HG03097 (cell line): Measurements from ENCODE around the gene SNAP47.

ENCODE experiments used
- ATAC-seq: cut with Tn5 transposase; IDR thresholded peaks from one replicate; pipeline ENCODE4 v1.9.1; 2021; ENCODE audit not compliant: unreplicated experiment, low FRiP score

The SNAP47 gene

DNA sequence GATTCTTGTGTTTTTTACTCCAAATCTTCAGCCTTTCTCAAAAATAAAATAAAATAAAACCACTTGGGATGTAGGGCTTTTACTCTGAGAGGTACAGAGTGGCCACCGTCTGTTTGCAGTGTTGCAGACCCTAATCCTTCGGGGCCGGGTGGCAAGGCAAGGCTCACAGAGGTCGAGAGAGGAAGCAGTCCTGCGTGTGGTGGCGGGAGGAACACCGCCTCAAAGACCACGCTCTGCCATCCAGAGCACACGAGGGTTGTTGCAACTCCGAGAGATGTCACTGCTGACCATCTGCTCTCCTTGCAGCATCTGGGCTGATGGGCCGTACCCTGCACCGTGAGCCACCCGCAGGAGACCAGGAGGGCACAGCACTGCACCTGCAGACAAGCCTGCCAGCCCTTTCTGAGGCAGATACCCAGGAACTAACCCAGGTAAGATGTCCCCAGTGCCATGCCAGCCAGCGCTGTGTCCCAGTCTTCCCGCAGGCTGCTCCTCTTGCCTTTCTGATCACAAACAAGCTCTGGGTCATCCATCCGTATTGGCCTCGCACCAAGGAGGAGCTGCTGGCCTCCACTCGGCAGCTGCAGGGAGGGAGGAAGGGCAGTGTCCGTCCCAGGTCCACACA lies 31.5 kb downstream of the SNAP47 start:
- ATAC-seq: no peak

DNA sequence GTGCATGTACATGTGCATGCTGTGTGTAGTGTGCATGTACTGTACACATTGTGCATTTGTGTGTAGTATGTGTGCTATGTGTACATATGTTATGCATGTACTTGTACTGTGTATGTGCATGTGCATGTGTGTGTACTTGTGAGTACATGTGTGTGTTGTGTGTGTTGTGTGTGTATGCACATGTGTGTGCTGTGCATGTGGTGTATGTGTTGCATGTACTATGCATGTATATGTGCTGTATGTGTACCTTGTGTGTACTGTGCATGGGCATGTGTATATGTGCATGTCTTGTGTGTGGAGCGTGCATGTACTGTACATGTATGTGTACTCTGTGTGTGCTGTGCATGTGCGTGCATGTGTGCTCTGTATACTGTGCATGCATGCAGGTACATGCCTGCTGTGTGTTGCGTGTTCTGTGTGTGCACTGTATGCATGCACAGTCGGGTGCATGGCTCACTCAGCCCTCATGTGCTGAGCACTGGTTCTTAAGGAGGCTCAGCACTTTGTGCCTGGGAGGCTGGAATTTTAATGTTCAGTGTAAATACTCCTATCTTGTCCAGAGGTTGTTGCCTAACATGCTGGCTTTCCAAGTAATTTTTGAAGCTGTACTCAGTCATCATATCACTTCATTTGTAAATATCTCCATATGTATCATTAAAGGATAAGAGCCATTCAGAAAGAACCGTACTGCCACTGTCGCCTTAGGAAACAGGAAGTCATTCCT lies 32.3 kb downstream of the SNAP47 start:
- ATAC-seq: no peak

DNA sequence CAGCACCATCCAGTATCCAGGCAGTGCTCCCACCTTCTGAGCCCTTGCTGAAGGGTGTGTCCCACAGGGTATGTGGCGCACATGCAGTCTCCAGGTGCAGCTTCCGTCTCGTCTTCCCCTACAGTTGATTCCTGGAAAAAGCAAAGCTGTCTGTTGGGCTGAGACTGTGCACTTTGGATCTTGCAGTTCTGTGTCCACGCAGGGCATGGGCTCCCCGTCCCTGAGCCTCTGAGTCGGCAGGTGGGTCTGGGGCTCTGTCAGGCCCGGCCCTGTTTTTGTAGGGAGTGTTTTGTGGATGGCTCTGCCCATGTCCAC lies 32.8 kb downstream of the SNAP47 start:
- no peak for ATAC-seq

DNA sequence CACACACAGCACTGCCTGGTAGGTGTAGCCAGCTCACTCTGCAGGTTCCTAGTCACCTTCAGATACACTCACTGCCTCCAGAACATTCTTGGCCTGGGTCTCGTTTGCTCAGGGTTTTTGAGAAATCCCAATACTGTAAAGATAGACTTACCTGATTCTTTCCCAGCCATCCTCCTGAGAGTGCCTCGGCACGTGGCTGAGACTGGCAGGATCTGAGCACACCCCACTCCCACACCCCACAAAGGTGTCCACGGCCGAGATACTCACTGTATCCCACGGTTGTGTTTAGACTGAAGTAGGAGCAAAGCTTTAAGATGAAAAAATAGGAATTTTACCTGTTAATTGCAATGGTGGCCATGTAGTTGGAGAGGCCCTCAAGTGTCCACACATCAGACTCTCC lies 33.4 kb downstream of the SNAP47 start:
- ATAC-seq: no peak

DNA sequence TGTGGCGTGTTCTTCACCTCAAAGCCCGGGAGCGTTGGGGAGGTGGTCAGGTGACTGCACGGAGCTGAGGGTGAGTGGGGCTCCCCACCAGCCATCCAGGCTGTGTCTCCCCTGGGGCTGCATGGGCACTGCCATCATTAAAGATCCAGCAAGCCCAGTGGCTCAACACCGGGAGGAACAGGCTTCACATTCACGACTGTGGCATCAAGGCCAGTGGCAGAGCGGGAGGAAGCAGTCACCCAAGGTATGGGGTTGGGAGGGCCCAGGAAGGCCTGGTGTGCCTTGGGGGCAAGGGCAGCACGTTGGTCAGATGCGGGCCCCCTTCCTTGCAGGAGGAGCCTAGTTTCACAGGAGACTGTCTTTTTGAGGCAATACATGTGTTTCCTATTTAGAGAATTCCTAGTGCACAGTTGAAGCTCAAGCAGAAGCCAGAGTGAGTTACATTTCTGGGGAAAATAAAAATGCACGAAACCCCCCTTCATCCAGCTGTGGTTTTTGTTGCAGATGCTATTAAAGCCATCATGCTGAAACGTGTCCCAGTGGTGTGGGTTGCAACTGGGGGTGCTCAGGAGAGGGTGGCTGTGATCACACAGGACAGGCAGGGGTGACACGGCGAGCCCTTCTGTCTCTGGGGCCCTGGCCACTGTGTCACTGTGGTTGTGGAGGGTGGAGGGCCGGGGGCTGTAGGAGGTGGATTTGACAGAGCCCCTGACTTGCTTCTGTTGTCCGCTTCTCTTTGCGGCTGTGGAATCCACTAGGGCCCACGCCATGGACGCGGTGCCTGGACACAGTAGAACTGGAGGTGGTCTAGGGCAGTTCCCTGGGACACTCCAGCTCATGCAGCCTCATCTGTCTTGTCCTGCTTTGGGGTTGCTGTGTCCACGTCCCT lies 34.1 kb downstream of the SNAP47 start:
- no peak for ATAC-seq

DNA sequence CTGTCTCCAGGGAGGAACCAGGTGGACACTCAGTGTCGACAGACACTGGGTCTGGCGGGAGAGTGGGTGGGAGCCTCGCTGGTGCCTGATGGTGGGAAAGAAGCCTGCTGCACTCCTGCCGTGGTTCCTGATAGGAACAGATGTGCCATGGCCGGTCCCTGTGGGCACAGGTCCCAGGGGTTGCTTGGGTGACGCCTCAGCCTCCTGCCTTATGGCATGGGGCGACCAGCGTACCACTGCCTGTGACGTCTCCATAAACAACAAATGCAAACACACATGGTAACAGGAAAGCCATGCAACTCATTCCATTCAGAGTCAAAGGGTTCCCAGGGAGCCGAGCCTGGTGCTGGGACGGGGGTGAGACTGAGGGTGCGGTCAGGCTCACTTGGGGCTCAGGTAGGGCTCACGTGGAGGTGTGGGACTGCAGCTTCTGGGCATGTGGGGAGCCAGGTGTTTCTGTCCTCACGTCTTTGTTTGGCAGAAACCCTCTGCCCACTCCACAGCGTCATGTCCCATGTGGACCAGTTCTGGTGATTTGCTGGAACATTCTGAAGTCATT lies 34.8 kb downstream of the SNAP47 start:
- ATAC-seq: no peak

DNA sequence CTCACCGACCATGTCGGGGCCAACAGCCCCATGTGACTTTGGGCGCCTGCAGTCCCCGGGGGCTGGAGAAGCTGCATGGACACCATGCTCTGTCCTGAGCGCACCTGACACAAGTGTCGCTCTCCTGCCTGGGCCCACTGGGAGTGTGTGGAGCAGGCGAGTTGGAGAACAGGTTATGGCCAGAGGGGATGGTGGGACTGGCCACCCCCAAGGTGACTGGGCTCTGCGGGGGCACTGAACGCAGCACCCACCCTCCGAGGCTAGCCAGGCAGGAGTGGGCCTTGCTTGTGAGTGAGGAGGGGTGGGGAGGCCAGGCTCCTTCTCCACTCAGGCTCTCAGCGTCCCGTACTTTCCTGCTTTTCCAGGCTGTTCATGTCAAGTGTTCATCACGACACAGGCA lies 35.6 kb downstream of the SNAP47 start:
- no peak for ATAC-seq

DNA sequence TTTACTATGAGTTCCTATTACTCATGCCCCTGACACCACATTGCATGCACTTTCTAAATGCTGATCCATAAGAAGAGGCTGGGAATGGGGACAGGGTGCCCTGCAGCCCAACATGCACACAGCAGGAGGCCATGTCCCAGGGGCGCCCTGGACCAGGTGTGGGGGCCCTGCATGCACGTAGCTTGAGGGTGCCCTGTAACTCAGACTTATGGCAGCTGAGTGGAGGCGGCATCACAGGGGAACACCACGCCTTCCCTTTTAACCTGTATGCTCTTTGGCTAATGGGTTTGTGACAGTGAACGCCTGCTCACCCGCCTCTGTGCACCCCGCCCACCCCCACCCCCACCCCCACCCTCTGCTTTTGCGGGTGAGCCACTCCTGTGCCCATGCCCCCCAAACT lies 36.1 kb downstream of the SNAP47 start:
- ATAC-seq: no peak

DNA sequence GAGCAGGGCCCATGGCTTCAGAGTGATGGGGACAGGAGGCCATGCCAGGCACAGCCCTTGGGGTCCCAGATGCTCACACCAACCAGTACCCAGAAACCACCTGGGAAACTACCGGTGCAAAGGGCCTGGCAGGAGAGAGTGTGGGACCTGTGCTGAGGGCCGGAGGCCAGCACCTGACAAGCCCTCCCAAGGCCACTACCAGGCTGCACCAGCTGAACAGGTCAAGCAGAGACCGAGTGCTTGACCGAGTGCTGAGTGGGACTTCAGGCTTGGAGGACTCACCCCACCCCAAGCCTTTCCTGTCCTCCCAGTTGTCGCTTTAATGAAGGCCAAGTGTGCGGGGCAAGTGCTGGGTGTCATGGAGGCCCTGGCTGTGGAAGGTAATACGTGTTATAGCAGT lies 36.5 kb downstream of the SNAP47 start:
- no peak for ATAC-seq

DNA sequence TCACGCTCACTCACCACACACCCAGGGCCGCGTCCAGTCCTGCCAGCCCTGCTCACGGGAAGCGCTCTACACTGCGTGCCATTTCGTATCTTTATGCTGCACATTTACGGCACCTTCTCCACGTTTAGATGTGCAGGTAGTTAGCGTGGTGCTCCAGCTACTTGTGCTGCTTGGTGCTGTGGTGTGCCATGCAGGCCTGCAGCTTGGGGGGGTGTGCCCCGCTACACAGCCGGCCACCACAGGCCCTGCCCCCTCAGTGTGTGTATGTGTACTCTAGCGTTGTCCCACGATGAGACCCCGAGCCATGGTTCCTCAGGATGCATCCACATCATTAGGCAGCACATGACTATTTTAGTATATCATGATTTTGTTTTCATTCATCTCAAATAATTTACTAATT lies 38.3 kb downstream of the SNAP47 start:
- no peak for ATAC-seq

DNA sequence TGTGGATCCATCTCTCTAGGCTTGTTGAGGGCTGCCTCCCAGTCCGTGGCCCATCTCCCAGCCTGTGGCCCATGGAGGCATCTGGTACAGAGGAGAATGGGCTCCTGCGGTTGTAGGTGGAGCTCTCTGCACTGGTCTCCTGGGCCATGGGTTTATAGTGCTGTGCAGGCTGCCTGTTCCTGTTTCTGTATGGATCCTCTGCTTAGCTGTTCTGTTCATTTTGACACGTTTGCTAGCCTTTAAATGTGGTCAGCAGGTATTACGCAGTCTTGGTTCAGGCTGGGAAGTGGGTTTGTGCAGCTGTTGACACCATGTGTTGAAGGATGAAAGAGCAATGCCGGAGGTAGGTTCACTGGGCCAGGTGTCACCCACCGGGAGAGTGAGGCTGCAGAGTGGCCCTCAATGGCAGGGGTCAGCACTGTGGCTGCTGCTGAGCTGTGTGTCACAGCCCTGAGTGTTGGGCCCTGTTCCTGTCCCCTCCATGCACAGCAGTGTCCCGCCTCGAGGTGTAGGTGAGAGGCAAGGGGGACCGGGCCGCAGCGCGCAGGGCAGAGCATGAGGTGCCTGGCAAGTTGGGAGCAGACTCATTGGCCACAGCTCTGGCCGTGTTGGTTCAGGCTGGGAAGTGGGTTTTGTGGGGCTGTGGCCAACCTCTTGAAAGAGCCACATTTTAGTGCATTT lies 39.0 kb downstream of the SNAP47 start:
- ATAC-seq: no peak

DNA sequence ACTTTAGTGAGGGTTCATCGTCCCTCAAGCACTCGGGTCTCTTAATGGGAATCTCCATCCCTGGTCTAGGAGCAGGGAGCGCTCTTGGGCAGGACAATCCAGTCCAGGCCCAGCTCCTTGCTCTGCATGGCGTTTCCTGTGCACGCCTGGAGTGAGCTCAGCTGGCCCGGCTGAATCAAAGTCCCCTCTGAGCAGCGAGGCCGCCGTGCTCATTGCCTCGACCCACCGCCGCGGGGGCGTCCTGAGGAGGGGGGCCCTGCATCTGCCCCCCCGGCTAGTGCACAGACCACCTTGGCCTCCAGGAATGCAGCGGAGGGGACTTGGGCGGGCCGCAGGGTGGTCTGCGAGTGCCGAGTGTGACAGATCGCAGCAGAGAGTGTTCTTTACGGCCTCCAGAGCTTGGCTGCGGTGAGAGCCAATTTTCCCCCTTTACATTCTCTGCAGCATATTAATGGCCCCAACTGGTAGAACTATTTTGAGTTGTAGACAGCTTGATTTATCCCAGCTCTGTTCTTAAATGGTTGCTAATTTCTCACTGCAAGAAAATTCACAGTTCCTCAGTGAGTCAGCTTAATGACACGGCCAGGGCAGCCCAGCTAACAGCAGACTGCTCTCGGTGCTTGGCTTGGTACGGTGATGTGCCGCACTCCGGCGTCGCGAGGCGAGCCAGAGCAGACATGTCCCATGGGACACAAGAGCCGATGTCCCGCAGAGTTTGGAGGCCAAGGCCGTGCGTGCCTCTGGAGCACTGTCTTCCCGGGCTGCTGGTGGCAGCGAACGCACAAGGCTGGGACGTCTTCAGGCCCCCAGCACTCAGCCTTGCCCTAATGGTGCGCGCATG lies 39.8 kb downstream of the SNAP47 start:
- ATAC-seq: no peak

DNA sequence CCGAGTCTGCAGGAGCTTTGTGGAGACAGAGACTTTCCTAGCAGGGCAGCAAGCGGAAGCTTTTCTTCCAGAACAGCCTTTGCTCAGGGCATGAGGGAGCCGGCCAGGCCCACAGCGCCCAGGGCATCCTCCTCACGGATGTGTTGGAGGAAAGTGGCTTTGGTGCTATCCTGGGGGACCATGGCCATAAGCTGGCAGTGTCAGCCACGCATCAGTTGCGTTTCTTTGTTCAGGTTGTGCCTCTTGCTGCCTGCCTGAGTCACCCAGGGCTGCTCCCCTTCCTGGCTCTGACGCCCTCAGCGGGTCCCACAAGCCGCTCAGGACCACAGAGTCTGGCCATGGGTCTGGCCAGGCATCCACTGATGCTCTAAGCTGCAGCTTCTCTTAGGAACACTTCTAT lies 40.6 kb downstream of the SNAP47 start:
- ATAC-seq: no peak

DNA sequence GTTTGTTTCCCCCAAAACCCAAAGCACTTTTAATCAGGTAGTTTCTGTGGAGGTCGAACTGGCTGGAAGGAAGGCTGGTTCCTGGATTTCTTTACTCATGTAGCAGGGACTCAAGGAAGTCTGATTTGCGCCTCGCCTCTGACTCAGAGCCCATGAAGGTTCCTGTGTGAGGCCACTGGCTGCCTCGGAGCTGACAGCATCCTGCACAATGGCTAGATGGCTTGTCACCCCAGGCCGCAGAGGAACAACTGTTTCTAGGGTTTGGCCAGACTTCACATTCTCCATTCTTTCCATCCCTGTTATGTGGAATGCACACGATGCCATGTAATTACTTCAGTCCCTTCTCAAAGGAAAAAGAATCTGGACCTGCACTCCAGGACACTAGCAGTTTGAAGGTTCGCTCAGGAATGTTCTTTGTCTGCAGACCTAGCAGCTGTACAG lies 41.1 kb downstream of the SNAP47 start:
- ATAC-seq: no peak

DNA sequence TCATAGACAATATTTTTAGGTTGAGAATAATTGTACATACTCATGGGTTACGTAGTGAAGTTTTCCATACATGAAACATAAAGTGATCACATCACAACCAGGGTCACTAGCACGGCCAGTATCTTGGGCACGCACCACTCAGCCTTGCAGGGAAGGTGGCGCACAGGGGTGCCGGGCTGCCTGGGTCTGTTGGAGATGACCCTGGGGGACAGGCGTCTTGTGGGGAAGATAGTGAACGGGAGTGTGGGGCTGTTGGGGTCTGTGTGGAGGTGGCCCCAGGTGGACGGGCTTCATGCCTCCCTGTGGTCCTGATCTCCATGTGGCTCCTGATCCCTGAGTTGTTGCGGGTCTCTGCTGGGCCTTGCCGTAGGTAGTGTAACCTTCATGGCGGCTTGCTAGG lies 41.9 kb downstream of the SNAP47 start:
- no peak for ATAC-seq

DNA sequence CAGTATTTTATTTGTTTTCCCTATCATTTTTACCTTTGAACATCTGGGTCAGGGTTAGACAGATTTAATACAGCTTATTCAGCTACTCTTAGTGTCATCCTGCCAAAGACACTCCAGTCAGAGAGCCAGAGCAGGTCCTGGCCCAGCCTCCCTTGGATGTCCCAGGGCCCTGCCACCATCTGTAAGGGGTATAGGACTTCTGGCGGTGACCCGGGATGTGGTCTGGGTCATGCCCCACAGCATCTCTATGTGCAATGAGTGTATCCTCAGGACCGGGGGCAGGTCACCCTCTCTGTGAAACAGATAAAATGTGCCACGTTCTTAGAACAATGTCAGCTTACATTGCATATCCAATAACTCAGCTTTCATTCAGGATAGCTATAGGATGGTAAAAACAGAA lies 42.4 kb downstream of the SNAP47 start:
- ATAC-seq: no peak

DNA sequence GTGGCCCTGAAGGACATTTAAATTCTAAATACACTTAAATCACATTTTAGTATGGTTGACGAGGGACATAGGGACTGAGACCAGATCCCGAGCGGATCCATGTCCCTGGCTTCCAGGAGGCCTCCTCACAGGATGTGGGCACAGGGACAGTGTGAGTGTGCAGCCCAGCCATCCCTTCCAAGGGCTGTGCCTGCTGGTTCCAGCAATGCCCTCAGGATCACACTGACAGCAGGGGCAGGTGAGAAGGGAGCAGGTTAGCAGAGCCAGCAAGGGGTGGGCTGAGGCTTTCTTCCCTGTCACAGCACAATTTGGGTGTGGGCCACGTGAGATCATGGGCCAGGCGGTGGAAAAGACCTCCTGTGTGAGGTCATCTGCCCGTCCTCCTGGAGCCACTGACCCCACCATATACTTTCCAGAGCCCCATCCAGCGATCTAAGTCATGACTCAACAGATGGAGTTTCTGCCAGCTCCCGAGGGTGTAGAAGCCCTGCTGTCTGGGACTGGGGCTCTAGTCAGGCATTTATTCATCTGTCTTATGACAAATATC lies 43.2 kb downstream of the SNAP47 start:
- no peak for ATAC-seq

DNA sequence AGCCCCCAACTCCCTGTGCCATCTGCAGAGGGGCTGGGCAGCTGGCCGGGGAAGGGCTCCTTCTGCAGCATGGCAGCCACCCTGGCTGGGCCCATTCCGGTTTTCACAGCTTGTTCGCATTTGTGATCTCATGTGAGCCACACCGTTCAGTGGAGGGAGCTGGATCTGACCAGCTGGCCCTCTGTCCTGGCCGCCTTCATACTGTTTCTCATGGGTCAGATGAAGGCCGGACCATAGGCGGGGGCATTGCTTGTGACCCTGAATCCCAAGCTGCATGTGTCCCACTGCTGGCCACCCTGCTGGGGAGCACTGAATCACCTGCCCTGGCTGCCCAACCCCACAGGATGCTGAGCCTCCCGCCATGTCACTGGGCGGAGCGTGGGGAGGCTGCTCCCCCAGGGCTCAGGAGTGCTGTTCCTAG lies 43.8 kb downstream of the SNAP47 start:
- ATAC-seq: no peak

DNA sequence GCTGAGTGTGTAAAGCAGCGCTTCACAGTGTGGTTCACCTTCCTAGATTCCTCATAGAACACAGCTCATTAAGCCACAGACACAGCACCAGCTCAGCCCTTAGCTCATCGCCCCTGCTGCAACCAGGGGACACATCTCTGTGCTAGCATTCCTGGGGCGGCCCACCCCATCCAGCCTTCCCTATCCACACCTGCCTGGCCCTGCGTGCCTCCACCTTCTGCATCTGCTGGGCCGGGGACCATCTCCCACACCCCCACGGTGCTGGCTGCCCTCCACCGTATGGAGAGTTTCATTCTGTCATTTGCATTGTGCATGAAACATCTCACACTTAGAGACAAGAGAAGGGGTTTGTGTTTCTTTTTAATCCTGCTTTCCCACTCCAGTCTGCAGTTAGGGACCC lies 44.5 kb downstream of the SNAP47 start:
- no peak for ATAC-seq
